IMR-90 (cell line): Measurements from ENCODE around the gene SASH1. TPM values are rescaled to one million over a fixed set of nuclear protein-coding genes. Genes with fewer than 3 reads are reported as not detected.
A peak's percentile ranks its signal among the peaks of the same experiment; 100 is the strongest.

Source experiments
- ATAC-seq: fragments of 200-7000 bp; cut with Tn5 transposase; 2 replicates; pipeline ENCODE4 v1.9.1; 2020; ENCODE audit warnings: low read depth, mild to moderate bottlenecking, moderate library complexity
- BruUV-seq: library from RNA; stranded (reverse); fragments of 400-500 nt; replicated peaks from 2 replicates; lab custom pipeline; 2021; lab: Mats Ljungman, UMichigan
- CTCF ChIA-PET: fragments of 300-600 bp; formaldehyde crosslinking; extraction: SDS; loops from one replicate; lab custom pipeline; 2021; ENCODE audit warnings: antibody characterized with exemption; lab: Yijun Ruan, JAX
- POLR2A ChIA-PET: fragments of 300-600 bp; sonication (Branson Sonifier 250); formaldehyde crosslinking; loops from one replicate; lab custom pipeline; 2022; ENCODE audit warnings: antibody characterized with exemption; ENCODE audit not compliant: unreplicated experiment; lab: Charles Lee
- DNase-seq: peaks from one replicate; pipeline ENCODE4 v3.0.0; 2013
- H2AFZ ChIP-seq: replicated peaks from 2 replicates; pipeline ENCODE3; 2013; ENCODE audit warnings: low read length, mild to moderate bottlenecking; ENCODE audit not compliant: poor library complexity
- H2AK5ac ChIP-seq: 2 replicates; pipeline ENCODE4 v1.6.1; 2013; ENCODE audit warnings: low read depth, low read length, inconsistent platforms
- H2AK9ac ChIP-seq: replicated peaks from 2 replicates; pipeline ENCODE3; 2013; ENCODE audit warnings: mild to moderate bottlenecking, low read depth, low read length, moderate library complexity; ENCODE audit not compliant: poor library complexity
- H2BK120ac ChIP-seq: 2 replicates; pipeline ENCODE4 v1.6.1; 2013; ENCODE audit warnings: low read depth, low read length, inconsistent platforms
- H2BK15ac ChIP-seq: 3 replicates; pipeline ENCODE4 v1.6.1; 2013; ENCODE audit warnings: low read depth, low read length, inconsistent platforms
- H2BK20ac ChIP-seq: 2 replicates; pipeline ENCODE4 v1.6.1; 2013; ENCODE audit warnings: low read depth, mild to moderate bottlenecking, inconsistent platforms, low read length, moderate library complexity
- H2BK5ac ChIP-seq: 2 replicates; pipeline ENCODE4 v1.6.1; 2013; ENCODE audit warnings: mild to moderate bottlenecking, low read depth, low read length, inconsistent platforms; ENCODE audit not compliant: poor library complexity, severe bottlenecking
- H3K14ac ChIP-seq: replicated peaks from 2 replicates; pipeline ENCODE4 v1.6.1; 2013; ENCODE audit warnings: low read depth, low read length, inconsistent platforms
- H3K18ac ChIP-seq: 2 replicates; pipeline ENCODE4 v1.6.1; 2013; ENCODE audit warnings: low read depth, low read length, control low read depth
- H3K23ac ChIP-seq: 2 replicates; pipeline ENCODE4 v1.6.1; 2013; ENCODE audit warnings: low read depth, low read length, inconsistent platforms
- H3K27ac ChIP-seq: 2 replicates; pipeline ENCODE4 v1.5.1; 2013; ENCODE audit warnings: mild to moderate bottlenecking, control low read depth, low read length; ENCODE audit not compliant: insufficient read depth
- H3K27me3 ChIP-seq: 2 replicates; pipeline ENCODE4 v1.6.1; 2013; ENCODE audit warnings: low read length; ENCODE audit not compliant: control insufficient read depth, insufficient read depth
- H3K36me3 ChIP-seq: 2 replicates; pipeline ENCODE4 v1.6.1; 2013; ENCODE audit warnings: low read length, mixed read lengths; ENCODE audit not compliant: control insufficient read depth, insufficient read depth
- H3K4ac ChIP-seq: 2 replicates; pipeline ENCODE4 v1.6.1; 2013; ENCODE audit warnings: low read depth, low read length, inconsistent platforms
- H3K4me1 ChIP-seq: 2 replicates; pipeline ENCODE4 v1.6.1; 2013; ENCODE audit warnings: low read length, mixed read lengths; ENCODE audit not compliant: control insufficient read depth, insufficient read depth
- H3K4me2 ChIP-seq: 2 replicates; pipeline ENCODE4 v1.6.1; 2013; ENCODE audit warnings: low read depth, mild to moderate bottlenecking, control low read depth, low read length, moderate library complexity
- H3K4me3 ChIP-seq: 2 replicates; pipeline ENCODE4 v1.5.1; 2013; ENCODE audit warnings: low read depth, mild to moderate bottlenecking, control low read depth, low read length, moderate library complexity; ENCODE audit not compliant: insufficient read depth
- H3K56ac ChIP-seq: 2 replicates; pipeline ENCODE4 v1.6.1; 2013; ENCODE audit warnings: low read length, inconsistent platforms; ENCODE audit not compliant: insufficient read depth; ENCODE audit errors: extremely low read depth
- H3K79me1 ChIP-seq, 2 experiments: 2 replicates each; pipeline ENCODE4 v1.6.1; 2013; ENCODE audit warnings: low read length in 2 of 2, inconsistent platforms in 1 of 2, low read depth in 1 of 2
- H3K9ac ChIP-seq: 2 replicates; pipeline ENCODE4 v1.6.1; 2013; ENCODE audit warnings: low read depth, low read length, control low read depth
- H3K9me1 ChIP-seq: 2 replicates; pipeline ENCODE4 v1.6.1; 2013; ENCODE audit warnings: low read length, inconsistent platforms; ENCODE audit not compliant: insufficient read depth
- H3K9me3 ChIP-seq: 2 replicates; pipeline ENCODE4 v1.6.1; 2013; ENCODE audit warnings: low read length; ENCODE audit not compliant: control insufficient read depth, insufficient read depth
- H4K20me1 ChIP-seq: 2 replicates; pipeline ENCODE4 v1.6.1; 2013; ENCODE audit warnings: low read length, inconsistent platforms; ENCODE audit not compliant: insufficient read depth
- H4K5ac ChIP-seq: 2 replicates; pipeline ENCODE4 v1.6.1; 2013; ENCODE audit warnings: mild to moderate bottlenecking, low read depth, low read length, control low read depth
- H4K8ac ChIP-seq, 2 experiments: 2 replicates each; pipeline ENCODE4 v1.6.1; 2013; ENCODE audit warnings: low read depth in 2 of 2, low read length in 2 of 2, control low read depth in 1 of 2, inconsistent platforms in 1 of 2
- H4K91ac ChIP-seq: 2 replicates; pipeline ENCODE4 v1.6.1; 2013; ENCODE audit warnings: low read depth, low read length, inconsistent platforms; ENCODE audit not compliant: insufficient read depth
- CEBPB ChIP-seq: IDR thresholded peaks from 2 replicates; pipeline ENCODE4 v1.6.1; 2012; ENCODE audit warnings: low read depth, low read length, improper control_type of control experiment
- MAZ ChIP-seq: IDR thresholded peaks from 2 replicates; pipeline ENCODE4 v1.6.1; 2012; ENCODE audit warnings: low read depth, mild to moderate bottlenecking, low read length, improper control_type of control experiment, moderate library complexity, borderline replicate concordance
- NFE2L2 ChIP-seq: fragments of 150-350 bp; IDR thresholded peaks from 2 replicates; pipeline ENCODE4 v1.6.1; 2016; ENCODE audit warnings: low read depth, mild to moderate bottlenecking, low read length
- POLR2A ChIP-seq: IDR thresholded peaks from 2 replicates; pipeline ENCODE4 v1.6.1; 2012; ENCODE audit warnings: mild to moderate bottlenecking, low read depth, low read length
- RAD21 ChIP-seq: IDR thresholded peaks from 2 replicates; pipeline ENCODE4 v1.6.1; 2012; ENCODE audit warnings: low read length, improper control_type of control experiment
- RCOR1 ChIP-seq: IDR thresholded peaks from 2 replicates; pipeline ENCODE4 v1.6.1; 2012; ENCODE audit warnings: mild to moderate bottlenecking, low read length, improper control_type of control experiment; ENCODE audit not compliant: insufficient replicate concordance
- SMC3 ChIP-seq: fragments of 150-350 bp; IDR thresholded peaks from 2 replicates; pipeline ENCODE4 v1.6.1; 2016; ENCODE audit warnings: low read depth, mild to moderate bottlenecking, antibody characterized with exemption, low read length, moderate library complexity
- USF2 ChIP-seq: fragments of 150-350 bp; IDR thresholded peaks from 2 replicates; pipeline ENCODE4 v1.6.1; 2017; ENCODE audit warnings: mild to moderate bottlenecking, antibody characterized with exemption, low read length, low read depth
- WGBS, 2 experiments: methylation state at CpG; one replicate each; pipeline versions ENCODE4 v1.1.5 to v1.1.7; 2013; ENCODE audit warnings: missing lambda C conversion rate in 2 of 2; ENCODE audit not compliant: insufficient read length in 1 of 2; ENCODE audit errors: extremely low coverage in 2 of 2; 5-methylcytosine and 5-hydroxymethylcytosine counted together
- dilution Hi-C: fragments of 300-500 bp; cut with HindIII; formaldehyde crosslinking; loops from one replicate; pipeline ENCODE4 v1.14.3; 2018; ENCODE audit warnings: low sequenced_read_pairs; ENCODE audit not compliant: unreplicated experiment
- in situ Hi-C: fragments of 300-500 bp; cut with MboI; formaldehyde crosslinking; loops from 3 replicates; pipeline ENCODE4 v1.14.3; 2019; ENCODE audit warnings: low sequenced_read_pairs, inconsistent platforms, mixed read lengths
- intact Hi-C: fragments of 100-400 bp; cut with micrococcal nuclease; formaldehyde crosslinking; loops from 2 replicates; pipeline ENCODE4 v1.10.0; 2022
- polyA plus RNA-seq, 3 experiments: library from polyadenylated mRNA; depleted of rRNA; stranded (reverse); fragments of >200 nt; gene quantifications; 2 replicates each; pipeline ENCODE4 v1.2.3, GENCODE V29; 2012; ENCODE audit warnings: low replicate concordance in 1 of 3
- total RNA-seq: library from RNA; depleted of rRNA; stranded (reverse); fragments of >200 nt; gene quantifications from 2 replicates; pipeline ENCODE4 v1.2.3, GENCODE V29; 2012
- TF ChIP-seq, protein P1 (sequence below): conservative IDR thresholded peaks from 2 replicates; pipeline ENCODE4 v1.5.1; 2012; ENCODE audit warnings: mild to moderate bottlenecking, low read depth, low read length, improper control_type of control experiment

The SASH1 gene
- total and polyA plus RNA-seq, 2 of the 4 experiments (the other 2 are of a cell fraction): 11.6 to 16.5 TPM

- Histone ChIP-seq H3K23ac (no peak overlapping the region), H3K9me1 (peaks cover 23% of the 10 kb centered on the region), H3K27me3 (no peaks in the 10 kb centered on the region), H3K9me3 (no peaks in the 10 kb centered on the region), H3K56ac (no peak overlapping the region), H3K27ac (no peak overlapping the region), H4K8ac (no peak overlapping the region), H3K36me3 (no peaks in the 10 kb centered on the region), H2BK5ac (no peak overlapping the region), H4K5ac (no peak overlapping the region), H2AK9ac (no peak overlapping the region), H2AK5ac (0 out of 2 replicates have a peak overlapping the region, but pooled peaks have one; percentile 21), H2BK20ac (no peak overlapping the region), H4K20me1 (no peaks in the 10 kb centered on the region; the same call in 1 of the 2 replicates), H3K4me3 (no peak overlapping the region), H2BK120ac (no peak overlapping the region), H3K4me1 (peaks cover 8% of the 10 kb centered on the region), H3K4ac (no peak overlapping the region), H3K14ac (no peak overlapping the region), H3K4me2 (no peak overlapping the region), H3K9ac (no peak overlapping the region), H2BK15ac (no peak overlapping the region), H3K18ac (no peak overlapping the region), H2AFZ (no peak overlapping the region), H4K91ac (no peak overlapping the region), H3K79me1 (no peaks in the 10 kb centered on the region)
- CTCF ChIA-PET: no interaction called here
- dilution Hi-C loops: no loop called here
- no CpG with 5 or more reads among the region's 9 CpGs for WGBS, 2 experiments
- in situ Hi-C loops: no loop called here
- TF ChIP-seq, protein P1, sequence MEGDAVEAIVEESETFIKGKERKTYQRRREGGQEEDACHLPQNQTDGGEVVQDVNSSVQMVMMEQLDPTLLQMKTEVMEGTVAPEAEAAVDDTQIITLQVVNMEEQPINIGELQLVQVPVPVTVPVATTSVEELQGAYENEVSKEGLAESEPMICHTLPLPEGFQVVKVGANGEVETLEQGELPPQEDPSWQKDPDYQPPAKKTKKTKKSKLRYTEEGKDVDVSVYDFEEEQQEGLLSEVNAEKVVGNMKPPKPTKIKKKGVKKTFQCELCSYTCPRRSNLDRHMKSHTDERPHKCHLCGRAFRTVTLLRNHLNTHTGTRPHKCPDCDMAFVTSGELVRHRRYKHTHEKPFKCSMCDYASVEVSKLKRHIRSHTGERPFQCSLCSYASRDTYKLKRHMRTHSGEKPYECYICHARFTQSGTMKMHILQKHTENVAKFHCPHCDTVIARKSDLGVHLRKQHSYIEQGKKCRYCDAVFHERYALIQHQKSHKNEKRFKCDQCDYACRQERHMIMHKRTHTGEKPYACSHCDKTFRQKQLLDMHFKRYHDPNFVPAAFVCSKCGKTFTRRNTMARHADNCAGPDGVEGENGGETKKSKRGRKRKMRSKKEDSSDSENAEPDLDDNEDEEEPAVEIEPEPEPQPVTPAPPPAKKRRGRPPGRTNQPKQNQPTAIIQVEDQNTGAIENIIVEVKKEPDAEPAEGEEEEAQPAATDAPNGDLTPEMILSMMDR: no peak
- TF ChIP-seq USF2: no peak
- TF ChIP-seq MAZ: no peak
- TF ChIP-seq NFE2L2: no peak
- TF ChIP-seq RAD21: no peak
- TF ChIP-seq SMC3: no peak
- TF ChIP-seq RCOR1: no peak
- no peak for TF ChIP-seq POLR2A
- TF ChIP-seq CEBPB: no peak
- intact Hi-C loops: no loop called here
- DNase-seq (no peak), ATAC-seq (no peak)
- POLR2A ChIA-PET: no interaction called here
- BruUV-seq: no TSS peak
Measured at GRCh38 chr6:148564494-148565035, 221.9 kb downstream of the SASH1 start.
